H1 (cell line): ENCODE measurements around the gene ATP11A. TPM values are rescaled to one million over a fixed set of nuclear protein-coding genes. Genes with fewer than 3 reads are reported as not detected.

Experiments
- CTCF ChIA-PET: fragments of 300-600 bp; sonication (Branson Sonifier 250); formaldehyde crosslinking; loops from one replicate; lab custom pipeline; 2021; ENCODE audit not compliant: partially characterized antibody; lab: Charles Lee
- POLR2A ChIA-PET: fragments of 300-600 bp; sonication (Branson Sonifier 250); formaldehyde crosslinking; loops from one replicate; lab custom pipeline; 2021; ENCODE audit warnings: inconsistent platforms; ENCODE audit not compliant: partially characterized antibody; lab: Charles Lee
- DNase-seq, 2 experiments: peaks; one replicate each; pipeline versions ENCODE4 v3.0.0 to v3.0.0-alpha.2; 2010 to 2022; ENCODE audit warnings: low spot score in 2 of 2, low read depth in 1 of 2, mixed read lengths in 1 of 2
- FAIRE-seq: peaks from 2 replicates; lab custom pipeline; 2011; peaks lifted over from hg19 to GRCh38; lab: Jason Lieb, UNC
- H2AFZ ChIP-seq: 2 replicates; pipeline ENCODE4 v1.8.1; 2012; ENCODE audit warnings: low read length, inconsistent platforms
- H2AK5ac ChIP-seq: 2 replicates; pipeline ENCODE4 v1.6.1; 2013; ENCODE audit warnings: low read depth, low read length
- H2BK120ac ChIP-seq: replicated peaks from 2 replicates; pipeline ENCODE3; 2013; ENCODE audit warnings: low read depth, low read length, inconsistent platforms
- H2BK12ac ChIP-seq: 2 replicates; pipeline ENCODE4 v1.6.1; 2013; ENCODE audit warnings: low read depth, low read length
- H2BK15ac ChIP-seq: 2 replicates; pipeline ENCODE4 v1.6.1; 2013; ENCODE audit warnings: low read length
- H2BK20ac ChIP-seq: 2 replicates; pipeline ENCODE4 v1.6.1; 2013; ENCODE audit warnings: low read length
- H2BK5ac ChIP-seq: 2 replicates; pipeline ENCODE4 v1.6.1; 2013; ENCODE audit warnings: low read depth, low read length
- H3K14ac ChIP-seq: 2 replicates; pipeline ENCODE4 v1.6.1; 2013; ENCODE audit warnings: inconsistent platforms; ENCODE audit not compliant: insufficient read length
- H3K18ac ChIP-seq: 2 replicates; pipeline ENCODE4 v1.6.1; 2013; ENCODE audit warnings: low read length; ENCODE audit errors: extremely low read depth
- H3K23ac ChIP-seq: 2 replicates; pipeline ENCODE4 v1.6.1; 2013; ENCODE audit warnings: inconsistent platforms; ENCODE audit not compliant: insufficient read length
- H3K23me2 ChIP-seq: 2 replicates; pipeline ENCODE4 v1.6.1; 2013; ENCODE audit warnings: low read depth, low read length
- H3K27ac ChIP-seq: 2 replicates; pipeline ENCODE4 v1.6.1; 2011; ENCODE audit warnings: low read depth, low read length, inconsistent platforms
- H3K27me3 ChIP-seq, 4 experiments: replicated peaks in 1 of 4; 1 replicate in 1 of 4; 2 replicates in 3 of 4; pipeline versions ENCODE4 v1.6.1 to v1.8.1; 2011 to 2013; ENCODE audit warnings: low read length in 3 of 4, mild to moderate bottlenecking in 3 of 4, inconsistent platforms in 2 of 4, mixed read lengths in 2 of 4, moderate library complexity in 1 of 4; ENCODE audit not compliant: control insufficient read depth in 3 of 4, insufficient read depth in 3 of 4; ENCODE audit errors: extremely low read depth in 1 of 4
- H3K36me3 ChIP-seq, 4 experiments: 2 replicates each; pipeline versions ENCODE4 v1.6.1 to v1.8.1; 2011 to 2013; ENCODE audit warnings: mild to moderate bottlenecking in 4 of 4, low read length in 3 of 4, moderate library complexity in 2 of 4, control low read depth in 1 of 4, inconsistent platforms in 1 of 4; ENCODE audit not compliant: insufficient read depth in 4 of 4, control insufficient read depth in 2 of 4
- H3K4ac ChIP-seq: replicated peaks from 2 replicates; pipeline ENCODE3; 2013; ENCODE audit warnings: low read length, low read depth, mixed read lengths, inconsistent platforms; ENCODE audit not compliant: insufficient read length
- H3K4me1 ChIP-seq, 4 experiments: replicated peaks in 1 of 4; 1 replicate in 1 of 4; 2 replicates in 3 of 4; pipeline versions ENCODE4 v1.6.1 to v1.8.1; 2011 to 2013; ENCODE audit warnings: low read length in 3 of 4, inconsistent platforms in 2 of 4, mixed read lengths in 1 of 4; ENCODE audit not compliant: insufficient read depth in 4 of 4, control insufficient read depth in 3 of 4
- H3K4me2 ChIP-seq, 2 experiments: 2 replicates each; pipeline versions ENCODE4 v1.6.1 to v1.8.1; 2011 to 2013; ENCODE audit warnings: low read depth in 2 of 2, low read length in 2 of 2, control low read depth in 1 of 2, inconsistent platforms in 1 of 2, mild to moderate bottlenecking in 1 of 2; ENCODE audit not compliant: insufficient read depth in 1 of 2
- H3K4me3 ChIP-seq, 4 experiments: fragments of 200-600, 300-600 bp in 1 of 4; sonication (generic), shearing (Covaris generic), sonication (Bioruptor Twin) in 1 of 4; 2 replicates each; pipeline versions ENCODE4 v1.5.1 to v1.8.1; 2011 to 2016; ENCODE audit warnings: low read length in 4 of 4, low read depth in 3 of 4, control low read depth in 2 of 4, inconsistent platforms in 2 of 4, mild to moderate bottlenecking in 2 of 4, mixed read lengths in 1 of 4, moderate library complexity in 1 of 4; ENCODE audit not compliant: insufficient read depth in 2 of 4; ENCODE audit errors: extremely low read depth in 1 of 4
- H3K56ac ChIP-seq: replicated peaks from 2 replicates; pipeline ENCODE3; 2013; ENCODE audit warnings: low read depth, mild to moderate bottlenecking, mixed read lengths, low read length, inconsistent platforms; ENCODE audit not compliant: insufficient read length
- H3K79me1 ChIP-seq: 2 replicates; pipeline ENCODE4 v1.6.1; 2013; ENCODE audit warnings: low read depth, low read length, control low read depth
- H3K79me2 ChIP-seq, 2 experiments: 2 replicates each; pipeline versions ENCODE4 v1.6.1 to v1.8.1; 2012 to 2013; ENCODE audit warnings: low read length in 2 of 2, mild to moderate bottlenecking in 2 of 2, inconsistent platforms in 1 of 2; ENCODE audit not compliant: insufficient read depth in 2 of 2, control insufficient read depth in 1 of 2
- H3K9ac ChIP-seq, 4 experiments: replicated peaks in 1 of 4; 1 replicate in 1 of 4; 2 replicates in 3 of 4; pipeline versions ENCODE4 v1.6.1 to v1.8.1; 2011 to 2013; ENCODE audit warnings: low read depth in 3 of 4, low read length in 3 of 4, control low read depth in 2 of 4, mild to moderate bottlenecking in 2 of 4, moderate library complexity in 2 of 4, inconsistent platforms in 1 of 4; ENCODE audit errors: extremely low read depth in 1 of 4
- H3K9me3 ChIP-seq, 2 experiments: 2 replicates each; pipeline versions ENCODE4 v1.6.1 to v1.8.1; 2012 to 2013; ENCODE audit warnings: mild to moderate bottlenecking in 2 of 2, moderate library complexity in 2 of 2, control low read depth in 1 of 2, inconsistent platforms in 1 of 2, low read depth in 1 of 2, low read length in 1 of 2, mixed read lengths in 1 of 2; ENCODE audit not compliant: insufficient read depth in 2 of 2
- H4K20me1 ChIP-seq, 2 experiments: replicated peaks in 1 of 2; 2 replicates each; pipeline versions ENCODE3 to v1.8.1; 2011 to 2013; ENCODE audit warnings: inconsistent platforms in 2 of 2, low read length in 2 of 2, mild to moderate bottlenecking in 1 of 2; ENCODE audit not compliant: insufficient read depth in 2 of 2, control insufficient read depth in 1 of 2
- H4K5ac ChIP-seq: 2 replicates; pipeline ENCODE4 v1.6.1; 2013; ENCODE audit warnings: low read length, low read depth, mixed read lengths, inconsistent platforms; ENCODE audit not compliant: insufficient read length
- H4K8ac ChIP-seq: 2 replicates; pipeline ENCODE4 v1.8.0; 2013; ENCODE audit warnings: mild to moderate bottlenecking, moderate library complexity, low read length, inconsistent platforms; ENCODE audit not compliant: insufficient read depth; ENCODE audit errors: extremely low read depth
- H4K91ac ChIP-seq: replicated peaks from 2 replicates; pipeline ENCODE3; 2013; ENCODE audit warnings: low read length, mixed read lengths, inconsistent platforms; ENCODE audit not compliant: insufficient read length
- RNF2 ChIP-seq: fragments of 200-900, 300-1000 bp; sonication (generic); IDR thresholded peaks from 2 replicates; pipeline ENCODE4 v1.7.1; 2016; ENCODE audit warnings: borderline replicate concordance, low read depth, mild to moderate bottlenecking, antibody characterized with exemption, low read length; ENCODE audit not compliant: poor library complexity, severe bottlenecking; ENCODE audit errors: missing control alignments
- SIN3A ChIP-seq, 2 experiments: IDR thresholded peaks in 1 of 2; conservative IDR thresholded peaks in 1 of 2; 2 replicates each; pipeline ENCODE4 v1.6.1; 2011 to 2012; ENCODE audit warnings: low read length in 2 of 2, improper control_type of control experiment in 1 of 2, low read depth in 1 of 2, mild to moderate bottlenecking in 1 of 2
- WGBS, 2 experiments: shearing (Covaris generic) in 1 of 2; methylation state at CpG; one replicate each; pipeline versions ENCODE4 v1.1.6 to v1.1.7; 2013 to 2015; ENCODE audit warnings: low lambda C conversion rate in 2 of 2, mixed read lengths in 2 of 2, inconsistent platforms in 1 of 2, low coverage in 1 of 2, missing lambda C conversion rate in 1 of 2; ENCODE audit not compliant: insufficient replicate concordance in 2 of 2, insufficient coverage in 1 of 2, insufficient read length in 1 of 2; ENCODE audit errors: extremely low coverage in 1 of 2, missing lambda C conversion rate in 1 of 2; 5-methylcytosine and 5-hydroxymethylcytosine counted together
- polyA plus RNA-seq, 7 experiments: library from polyadenylated mRNA; depleted of rRNA in 3 of 7; stranded (reverse) in 5 of 7; unstranded in 2 of 7; fragments of >200 nt in 5 of 7; fragments of 200-250 nt in 2 of 7; gene quantifications; 1 replicate in 5 of 7; 2 replicates in 1 of 7; 4 replicates in 1 of 7; pipeline versions ENCODE4 v1.2.1 to v1.2.3, GENCODE V29; 2011 to 2013; ENCODE audit warnings: missing spikeins in 2 of 7, mixed read lengths in 2 of 7
- total RNA-seq: library from RNA; stranded (reverse); fragmentation: NEBNext Ultra II Directional; extraction: Animal tissue kit (Norgen Biotek cat#: 25700); gene quantifications from 2 replicates; pipeline ENCODE4 v1.2.1, GENCODE V29; 2021

The ATP11A gene
- total and polyA plus RNA-seq, 2 of the 8 experiments (the other 6 are each of a cell fraction or from before 2014, with no cell fraction given): 28.8 to 72.9 TPM

- no peak for DNase-seq
- no peaks in the 10 kb centered on the region for H3K79me2 ChIP-seq
- no peaks in the 10 kb centered on the region for H3K4me1 ChIP-seq
- ChIA-PET CTCF (interaction anchor here (1.8 to 2.0 kb wide), 2 partner anchors 12 to 228 kb away, joined by 3 to 5 read pairs; no protein-coding TSS in a partner anchor), POLR2A (interaction anchor here (1.3 kb wide), 1 partner anchor 35 kb away, joined by 3 read pairs; no protein-coding TSS in a partner anchor)
- H3K27me3 ChIP-seq: no peaks in the 10 kb centered on the region
- no peak overlapping the region for H3K18ac ChIP-seq
- peaks cover 6% of the 10 kb centered on the region; the same call in 1 of the 2 replicates for H3K23me2 ChIP-seq
- H3K23ac ChIP-seq: no peak overlapping the region
- H4K5ac ChIP-seq: no peak overlapping the region
- TF ChIP-seq RNF2 (no peak), SIN3A (conservative IDR thresholded peaks at IDR 0.05 in 1 of 2, IDR thresholded peaks at IDR 0.05 in 1 of 2; ENCODE audit: low read depth in 1 of 2, low read length in 2 of 2) (no peak)
- H3K14ac ChIP-seq: no peak overlapping the region
- H4K20me1 ChIP-seq: no peaks in the 10 kb centered on the region
- no peak overlapping the region for H3K4me2 ChIP-seq
- no peak overlapping the region for H2BK5ac ChIP-seq
- H3K4me3 ChIP-seq: no peak overlapping the region
- no peak overlapping the region for H2AK5ac ChIP-seq
- peaks cover 0 to 12% of the 10 kb centered on the region in 2 experiments; a peak in 3 of 4 replicates for H3K9me3 ChIP-seq
- no peak overlapping the region for H2BK15ac ChIP-seq
- FAIRE-seq: no peak
- peaks cover 3 to 4% (median 4%) of the 10 kb centered on the region in 4 experiments; a peak in 4 of 8 replicates for H3K36me3 ChIP-seq
- H3K9ac ChIP-seq: no peak overlapping the region
- H2AFZ ChIP-seq: no peak overlapping the region
- no peak overlapping the region for H2BK20ac ChIP-seq
- no peak overlapping the region for H3K27ac ChIP-seq
- H3K56ac ChIP-seq: no peak overlapping the region
- WGBS, 2 experiments: 92% methylated on average over 5 of the region's 5 CpGs; no CpG with 5 or more reads in 1 of the 2 experiments
- H4K91ac ChIP-seq: no peak overlapping the region
- no peaks in the 10 kb centered on the region for H3K79me1 ChIP-seq
- no peak overlapping the region for H2BK120ac ChIP-seq
- H4K8ac ChIP-seq: no peak overlapping the region
- no peak overlapping the region for H3K4ac ChIP-seq
- H2BK12ac ChIP-seq: no peak overlapping the region
Measured at GRCh38 chr13:112868308-112868707, 178.5 kb downstream of the ATP11A start.
